ENCODE data around the gene THSD4. TPM values are rescaled to one million over a fixed set of nuclear protein-coding genes. Genes with fewer than 3 reads are reported as not detected.
"Not testable (repeated sequence)": the region's sequence is repeated elsewhere in the genome, so short reads cannot be mapped to it uniquely, and the experiment has no call there.

The THSD4 gene
- total RNA-seq, 1 donor from 2014 or later, result 66.8 TPM

- no peak for DNase-seq (ENCODE audit: extremely low spot score in 2 of 2)
- intact Hi-C loops (cut with DNase I), result no loop called here
Observed at GRCh38 chr15:71259866-71260265, 144.6 kb downstream of the THSD4 start.

GRCh38 chr15:71261418-71261817 lies 146.1 kb downstream of the THSD4 start:
- Histone ChIP-seq H3K27ac (no peak overlapping the region), H3K36me3 (no peaks in the 10 kb centered on the region), H3K27me3 (no peaks in the 10 kb centered on the region), H3K4me3 (no peak overlapping the region), H3K9me3 (no peaks in the 10 kb centered on the region), H3K4me1 (no peaks in the 10 kb centered on the region)
- intact Hi-C loops (cut with DNase I), result no loop called here
- TF ChIP-seq POLR2AphosphoS5 (IDR thresholded peaks at IDR 0.05; ENCODE audit: insufficient read depth in 1 of 2, low read depth in 1 of 2) (no peak), CTCF (IDR thresholded peaks at IDR 0.05) (no peak), POLR2A (IDR thresholded peaks at IDR 0.05) (no peak)
- no peak for DNase-seq (ENCODE audit: extremely low spot score in 2 of 2)

More at GRCh38 chr15:71259866-71260265, 144.6 kb downstream of the THSD4 start:
- no peaks in the 10 kb centered on the region for H3K36me3 ChIP-seq
- TF ChIP-seq POLR2A (IDR thresholded peaks at IDR 0.05) (no peak), POLR2AphosphoS5 (IDR thresholded peaks at IDR 0.05; ENCODE audit: insufficient read depth in 1 of 2, low read depth in 1 of 2) (no peak), CTCF (IDR thresholded peaks at IDR 0.05) (no peak)
- no peaks in the 10 kb centered on the region for H3K27me3 ChIP-seq
- no peaks in the 10 kb centered on the region for H3K4me1 ChIP-seq
- no peak overlapping the region for H3K27ac ChIP-seq
- H3K9me3 ChIP-seq, result no peaks in the 10 kb centered on the region
- H3K4me3 ChIP-seq, result no peak overlapping the region

- H3K27ac ChIP-seq, result no peak overlapping the region
- intact Hi-C loops (cut with DNase I), result no loop called here
- TF ChIP-seq CTCF (IDR thresholded peaks at IDR 0.05), result no peak
- TF ChIP-seq POLR2AphosphoS5 (IDR thresholded peaks at IDR 0.05; ENCODE audit: insufficient read depth in 1 of 2, low read depth in 1 of 2), result no peak
- no peak for TF ChIP-seq POLR2A (IDR thresholded peaks at IDR 0.05)
Observed at GRCh38 chr15:71261909-71262308, 146.6 kb downstream of the THSD4 start.

GRCh38 chr15:71262599-71262998 lies 147.3 kb downstream of the THSD4 start:
- no peak overlapping the region for H3K4me3 ChIP-seq
- TF ChIP-seq POLR2AphosphoS5 (IDR thresholded peaks at IDR 0.05; ENCODE audit: insufficient read depth in 1 of 2, low read depth in 1 of 2) (no peak), POLR2A (IDR thresholded peaks at IDR 0.05) (no peak), CTCF (IDR thresholded peaks at IDR 0.05) (no peak)
- H3K4me1 ChIP-seq, result no peaks in the 10 kb centered on the region
- DNase-seq (ENCODE audit: extremely low spot score in 2 of 2), result no peak
- H3K27ac ChIP-seq, result no peak overlapping the region
- no peaks in the 10 kb centered on the region for H3K9me3 ChIP-seq
- no peaks in the 10 kb centered on the region for H3K27me3 ChIP-seq
- intact Hi-C loops (cut with DNase I), result no loop called here
- H3K36me3 ChIP-seq, result no peaks in the 10 kb centered on the region

More at GRCh38 chr15:71261909-71262308, 146.6 kb downstream of the THSD4 start:
- no peak for DNase-seq (ENCODE audit: extremely low spot score in 2 of 2)
- Histone ChIP-seq H3K36me3 (no peaks in the 10 kb centered on the region), H3K9me3 (no peaks in the 10 kb centered on the region), H3K4me3 (no peak overlapping the region), H3K4me1 (no peaks in the 10 kb centered on the region), H3K27me3 (no peaks in the 10 kb centered on the region)

GRCh38 chr15:71265606-71266005 lies 150.3 kb downstream of the THSD4 start:
- H3K4me3 ChIP-seq; intact Hi-C loops (cut with DNase I); H3K4me1 ChIP-seq; H3K27me3 ChIP-seq; H3K9me3 ChIP-seq; H3K36me3 ChIP-seq; DNase-seq (ENCODE audit: extremely low spot score in 2 of 2); H3K27ac ChIP-seq: not testable (repeated sequence)

GRCh38 chr15:71271327-71271726 lies 156.1 kb downstream of the THSD4 start:
- H3K9me3 ChIP-seq, result no peaks in the 10 kb centered on the region
- H3K36me3 ChIP-seq, result no peaks in the 10 kb centered on the region
- H3K27ac ChIP-seq, result no peak overlapping the region
- H3K4me1 ChIP-seq, result peaks cover 10% of the 10 kb centered on the region
- no peak overlapping the region for H3K4me3 ChIP-seq
- intact Hi-C loops (cut with DNase I), result no loop called here
- no peaks in the 10 kb centered on the region for H3K27me3 ChIP-seq
- DNase-seq (ENCODE audit: extremely low spot score in 2 of 2), result no peak
- TF ChIP-seq POLR2A (IDR thresholded peaks at IDR 0.05), result no peak
- TF ChIP-seq CTCF (IDR thresholded peaks at IDR 0.05), result no peak
- TF ChIP-seq POLR2AphosphoS5 (IDR thresholded peaks at IDR 0.05; ENCODE audit: insufficient read depth in 1 of 2, low read depth in 1 of 2), result no peak
